ENCODE data around the gene PDGFD. TPM values are rescaled to one million over a fixed set of nuclear protein-coding genes. Genes with fewer than 3 reads are reported as not detected.

The PDGFD gene
- total RNA-seq, 1 experiment from 2014 or later = 1.7 TPM

DNA sequence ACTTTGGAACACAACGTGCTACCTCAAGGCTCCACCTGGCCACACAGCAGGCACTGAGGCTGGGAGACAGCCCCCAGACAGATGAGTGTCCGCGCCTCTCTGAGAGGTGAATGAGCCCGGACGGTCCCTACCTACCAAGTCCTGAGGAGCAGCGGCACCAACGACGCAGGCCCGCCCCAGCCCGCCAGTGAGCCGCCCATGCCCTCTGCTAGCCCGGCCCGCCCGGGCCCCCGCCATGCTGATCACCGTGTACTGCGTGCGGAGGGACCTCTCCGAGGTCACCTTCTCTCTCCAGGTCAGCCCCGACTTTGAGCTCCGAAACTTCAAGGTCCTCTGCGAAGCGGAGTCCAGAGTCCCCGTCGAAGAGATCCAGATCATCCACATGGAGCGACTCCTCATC lies 127.4 kb downstream of the PDGFD start, which contains the start of gene DDI1:
Gene DDI1 (plus strand): TSS at position 53 of the 400 bp plus-strand sequence. CDS start 183 bp downstream, at position 236.
- Mint-ChIP-seq H3K36me3 (ENCODE audit: insufficient read depth in 1 of 3, low read depth in 3 of 3) (no peaks in the 10 kb centered on the region), H3K9me3 (peaks cover 0 to 2% of the 10 kb centered on the region in 2 experiments; a peak in 1 of 5 replicates), H3K27me3 (ENCODE audit: low read depth) (no peaks in the 10 kb centered on the region), H3K4me1 (no peaks in the 10 kb centered on the region), H3K4me3 (no peak within 1 kb of the TSS), H3K27ac (no peak within 1 kb of the TSS; a peak in 2 of 7 replicates)
- Histone ChIP-seq H3K4me2 (ENCODE audit: insufficient read depth, insufficient read length, low read length) (no peak within 1 kb of the TSS), H3K79me1 (ENCODE audit: insufficient read depth, low read depth, low read length, poor library complexity, severe bottlenecking) (no peaks in the 10 kb centered on the region), H4K5ac (ENCODE audit: insufficient read length, low read depth, low read length) (no peak within 1 kb of the TSS), H3K23ac (ENCODE audit: insufficient read length, low read depth, low read length) (no peak within 1 kb of the TSS), H2BK120ac (ENCODE audit: low read depth, low read length, poor library complexity, severe bottlenecking) (no peak within 1 kb of the TSS), H2BK5ac (ENCODE audit: insufficient read length, low read length) (no peak within 1 kb of the TSS), H3K56ac (ENCODE audit: insufficient read length, low read depth, low read length) (no peak within 1 kb of the TSS), H2BK20ac (ENCODE audit: low read depth, low read length, poor library complexity, severe bottlenecking) (no peak within 1 kb of the TSS), H2AK5ac (ENCODE audit: insufficient read length, low read length) (no peak within 1 kb of the TSS), H3K23me2 (ENCODE audit: insufficient read length, low read depth, low read length, poor library complexity, severe bottlenecking) (no peaks in the 10 kb centered on the region), H4K91ac (ENCODE audit: insufficient read length, low read depth, low read length) (no peak within 1 kb of the TSS), H2BK12ac (ENCODE audit: insufficient read length, low read depth, low read length) (no peak within 1 kb of the TSS), H3K27ac (ENCODE audit: insufficient read length, low read depth, low read length) (no peak within 1 kb of the TSS), H3K27me3 (ENCODE audit: insufficient read depth, low read length) (no peaks in the 10 kb centered on the region), H3K4ac (ENCODE audit: low read depth, low read length) (no peak within 1 kb of the TSS), H3K4me1 (ENCODE audit: insufficient read depth, low read length) (no peaks in the 10 kb centered on the region), H3K79me2 (ENCODE audit: insufficient read depth, low read length) (no peaks in the 10 kb centered on the region), H2AFZ (ENCODE audit: low read length) (no peak within 1 kb of the TSS), H4K20me1 (ENCODE audit: control insufficient read depth, insufficient read depth, insufficient read length) (no peaks in the 10 kb centered on the region), H3K9me3 (ENCODE audit: control insufficient read depth, low read depth, low read length) (no peaks in the 10 kb centered on the region), H4K8ac (replicated peaks; ENCODE audit: insufficient read length, low read depth, low read length) (no peak within 1 kb of the TSS), H3K14ac (ENCODE audit: insufficient read depth, low read length) (peak within 1 kb of the TSS; percentile 47; the same call in 1 of the 2 replicates), H3T11ph (ENCODE audit: low read length) (no peak within 1 kb of the TSS), H2BK15ac (ENCODE audit: low read depth, low read length) (no peak within 1 kb of the TSS; the same call in 1 of the 2 replicates), H3K18ac (ENCODE audit: insufficient read length, low read depth, low read length) (no peak within 1 kb of the TSS), H3K9ac (ENCODE audit: extremely low read depth, insufficient read length, low read length) (no peak within 1 kb of the TSS)
- WGBS (ENCODE audit: extremely low coverage, insufficient read length, low lambda C conversion rate) = no CpG with 5 or more reads among the region's 26 CpGs
- TF ChIP-seq CTCF (conservative IDR thresholded peaks at IDR 0.05) = no peak
- no peak for DNase-seq
